Panc1 (cell line): Measurements from ENCODE around the gene RBCK1. TPM values are rescaled to one million over a fixed set of nuclear protein-coding genes. Genes with fewer than 3 reads are reported as not detected.
A peak's percentile ranks its signal among the peaks of the same experiment; 100 is the strongest.

Experiments
- ATAC-seq: fragments of 200-7000 bp; cut with Tn5 transposase; 2 replicates; pipeline ENCODE4 v1.9.1; 2020; ENCODE audit warnings: mild to moderate bottlenecking, moderate library complexity
- BruUV-seq: library from RNA; stranded (reverse); fragments of 400-500 nt; replicated peaks from 2 replicates; lab custom pipeline; 2021; lab: Mats Ljungman, UMichigan
- CTCF ChIA-PET: fragments of 300-600 bp; sonication (Branson Sonifier 250); formaldehyde crosslinking; loops from one replicate; lab custom pipeline; 2022; ENCODE audit warnings: antibody characterized with exemption; lab: Charles Lee
- POLR2A ChIA-PET: fragments of 300-600 bp; sonication (Branson Sonifier 250); formaldehyde crosslinking; loops from one replicate; lab custom pipeline; 2022; ENCODE audit warnings: antibody characterized with exemption; lab: Charles Lee
- DNase-seq: peaks from one replicate; pipeline ENCODE4 v3.0.0-alpha.2; 2010; ENCODE audit warnings: low read depth, low spot score
- H3K27ac ChIP-seq: 2 replicates; pipeline ENCODE4 v1.5.1; 2011; ENCODE audit warnings: mild to moderate bottlenecking, low read length, inconsistent platforms
- H3K27me3 ChIP-seq: fragments of 200-500 bp; sonication (Bioruptor generic); 2 replicates; pipeline ENCODE4 v1.6.0; 2014; ENCODE audit warnings: low read length, inconsistent platforms; ENCODE audit not compliant: control insufficient read depth, insufficient read depth
- H3K36me3 ChIP-seq: fragments of 200-500 bp; sonication (Bioruptor generic); 2 replicates; pipeline ENCODE4 v1.5.1; 2014; ENCODE audit warnings: inconsistent platforms, mild to moderate bottlenecking, low read length, moderate library complexity; ENCODE audit not compliant: control insufficient read depth, insufficient read depth
- H3K4me1 ChIP-seq: 2 replicates; pipeline ENCODE4 v1.5.1; 2011; ENCODE audit warnings: inconsistent platforms, mild to moderate bottlenecking, low read length, moderate library complexity; ENCODE audit not compliant: control insufficient read depth, insufficient read depth
- H3K4me3 ChIP-seq, 2 experiments: 2 replicates each; pipeline ENCODE4 v1.5.1; 2011 to 2012; ENCODE audit warnings: low read depth in 2 of 2, low read length in 2 of 2, mild to moderate bottlenecking in 2 of 2, inconsistent platforms in 1 of 2, moderate library complexity in 1 of 2
- H3K9me3 ChIP-seq: fragments of 200-500 bp; sonication (Bioruptor generic); 2 replicates; pipeline ENCODE4 v1.5.1; 2014; ENCODE audit warnings: low read depth, mild to moderate bottlenecking, inconsistent platforms, low read length, moderate library complexity; ENCODE audit not compliant: control insufficient read depth, insufficient read depth
- CTCF ChIP-seq: fragments of 450-650 bp; IDR thresholded peaks from 2 replicates; pipeline ENCODE4 v1.5.1; 2017; ENCODE audit warnings: mild to moderate bottlenecking
- POLR2AphosphoS5 ChIP-seq: IDR thresholded peaks from 2 replicates; pipeline ENCODE4 v1.6.1; 2012; ENCODE audit warnings: mild to moderate bottlenecking, low read depth, low read length, moderate library complexity
- REST ChIP-seq, 2 experiments: IDR thresholded peaks; 2 replicates each; pipeline ENCODE4 v1.6.1; 2011 to 2012; ENCODE audit warnings: low read depth in 2 of 2, control low read depth in 1 of 2, low read length in 1 of 2, mild to moderate bottlenecking in 1 of 2, moderate library complexity in 1 of 2; ENCODE audit not compliant: insufficient read depth in 1 of 2
- SIN3A ChIP-seq: IDR thresholded peaks from 2 replicates; pipeline ENCODE4 v1.6.1; 2012; ENCODE audit warnings: low read depth, mild to moderate bottlenecking, low read length, moderate library complexity, borderline replicate concordance; ENCODE audit not compliant: insufficient read depth
- TCF7L2 ChIP-seq: IDR thresholded peaks from 2 replicates; pipeline ENCODE4 v1.6.1; 2011; ENCODE audit warnings: mild to moderate bottlenecking, low read depth, low read length, inconsistent platforms
- in situ Hi-C: cut with HindIII; loops from 2 replicates; pipeline ENCODE4 v1.10.0; 2016; ENCODE audit warnings: low sequenced_read_pairs, low pct_unique_long_range_greater_than_20kb
- intact Hi-C: fragments of 100-400 bp; cut with micrococcal nuclease; formaldehyde crosslinking; loops from one replicate; pipeline ENCODE4 v1.10.0; 2022; ENCODE audit not compliant: unreplicated experiment
- total RNA-seq: library from RNA; stranded (reverse); gene quantifications from one replicate; pipeline ENCODE4 v1.2.1, GENCODE V29; 2021; ENCODE audit not compliant: unreplicated experiment

Gene RBCK1
- total RNA-seq, 1 experiment from 2014 or later = 97.1 TPM

- POLR2A ChIA-PET = interaction anchor here (0.6 kb wide), 1 partner anchor 244 kb away, joined by 3 read pairs; no protein-coding TSS in a partner anchor
- in situ Hi-C loops = no loop called here
Observed at GRCh38 chr20:458776-459175, 50.7 kb downstream of the RBCK1 start.

GRCh38 chr20:460180-460579 lies 52.1 kb downstream of the RBCK1 start:
- intact Hi-C loops (no loop called here), in situ Hi-C loops (no loop called here)
- Histone ChIP-seq H3K4me1 (peaks cover 20% of the 10 kb centered on the region), H3K4me3 (peak overlapping the region; percentile 21 to 60), H3K36me3 (no peaks in the 10 kb centered on the region), H3K27ac (no peak overlapping the region; the same call in 1 of the 2 replicates), H3K9me3 (no peaks in the 10 kb centered on the region), H3K27me3 (no peaks in the 10 kb centered on the region)
- DNase-seq = no peak
- POLR2A ChIA-PET = interaction anchor here (0.6 kb wide), 3 partner anchors 52 to 1362 kb away, joined by 3 to 9 read pairs (median 4); no protein-coding TSS in a partner anchor
- CTCF ChIA-PET = interaction anchor here (0.6 kb wide), 1 partner anchor 223 kb away, joined by 9 read pairs; no protein-coding TSS in a partner anchor
- BruUV-seq = no TSS peak
- no peak for ATAC-seq
- TF ChIP-seq POLR2AphosphoS5 (no peak), REST (IDR thresholded peaks at IDR 0.05; ENCODE audit: insufficient read depth in 1 of 2, low read depth in 2 of 2, low read length in 1 of 2) (no peak), CTCF (no peak), TCF7L2 (no peak), SIN3A (no peak)

More at GRCh38 chr20:458776-459175, 50.7 kb downstream of the RBCK1 start:
- H3K4me3 ChIP-seq = no peak overlapping the region
- TF ChIP-seq TCF7L2 (no peak), SIN3A (no peak), POLR2AphosphoS5 (no peak), REST (IDR thresholded peaks at IDR 0.05; ENCODE audit: insufficient read depth in 1 of 2, low read depth in 2 of 2, low read length in 1 of 2) (no peak)
- BruUV-seq = no TSS peak
- no peaks in the 10 kb centered on the region for H3K27me3 ChIP-seq
- DNase-seq (no peak), ATAC-seq (no peak)
- intact Hi-C loops = no loop called here
- no peaks in the 10 kb centered on the region for H3K36me3 ChIP-seq
- H3K9me3 ChIP-seq = no peaks in the 10 kb centered on the region
- H3K27ac ChIP-seq = no peak overlapping the region
- H3K4me1 ChIP-seq = peaks cover 20% of the 10 kb centered on the region
- CTCF ChIA-PET = no interaction called here
